GM06990 (cell line): ENCODE results near the gene ZKSCAN3.

Experiments used
- DNase-seq: peaks from one replicate; pipeline ENCODE4 v3.0.0-alpha.2; 2011; ENCODE audit not compliant: insufficient read length; ENCODE audit errors: extremely low read depth
- H3K27me3 ChIP-seq: replicated peaks from 2 replicates; pipeline ENCODE4 v1.6.0; 2011; ENCODE audit warnings: low read length; ENCODE audit not compliant: control insufficient read depth, insufficient read depth
- H3K36me3 ChIP-seq: 2 replicates; pipeline ENCODE4 v1.5.1; 2011; ENCODE audit warnings: low read length; ENCODE audit not compliant: control insufficient read depth, insufficient read depth
- H3K4me3 ChIP-seq: replicated peaks from 2 replicates; pipeline ENCODE4 v1.5.1; 2011; ENCODE audit warnings: low read depth, mild to moderate bottlenecking, control low read depth, low read length
- TF ChIP-seq, protein P1 (sequence below): IDR thresholded peaks from 2 replicates; pipeline ENCODE4 v1.5.1; 2011; ENCODE audit warnings: low read length, control low read depth, mild to moderate bottlenecking, inconsistent platforms; ENCODE audit not compliant: insufficient read depth, poor library complexity, severe bottlenecking

The ZKSCAN3 gene

DNA sequence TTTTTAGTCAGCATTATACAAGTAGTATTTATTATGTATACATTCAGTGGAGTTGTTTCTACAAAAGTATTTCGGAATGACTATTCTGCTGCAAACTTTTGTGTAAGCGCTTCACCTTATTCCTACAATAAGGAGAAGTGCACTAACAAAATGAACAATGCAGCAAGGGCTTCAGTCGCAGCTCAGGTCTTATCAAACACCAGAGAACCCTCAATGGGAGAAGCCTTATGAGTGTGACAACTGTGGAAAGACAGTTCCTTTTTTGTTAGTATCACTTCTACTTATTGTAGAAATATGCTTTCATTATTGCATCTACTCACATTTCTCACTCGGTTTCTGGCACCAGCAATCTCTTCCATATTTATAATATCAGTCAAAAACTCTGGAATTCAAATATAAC, 18.8 kb downstream of the ZKSCAN3 start:
- DNase-seq: peak; percentile 41
- no peak overlapping the region for H3K4me3 ChIP-seq
- peaks cover 5% of the 10 kb centered on the region for H3K36me3 ChIP-seq
- TF ChIP-seq, protein P1, sequence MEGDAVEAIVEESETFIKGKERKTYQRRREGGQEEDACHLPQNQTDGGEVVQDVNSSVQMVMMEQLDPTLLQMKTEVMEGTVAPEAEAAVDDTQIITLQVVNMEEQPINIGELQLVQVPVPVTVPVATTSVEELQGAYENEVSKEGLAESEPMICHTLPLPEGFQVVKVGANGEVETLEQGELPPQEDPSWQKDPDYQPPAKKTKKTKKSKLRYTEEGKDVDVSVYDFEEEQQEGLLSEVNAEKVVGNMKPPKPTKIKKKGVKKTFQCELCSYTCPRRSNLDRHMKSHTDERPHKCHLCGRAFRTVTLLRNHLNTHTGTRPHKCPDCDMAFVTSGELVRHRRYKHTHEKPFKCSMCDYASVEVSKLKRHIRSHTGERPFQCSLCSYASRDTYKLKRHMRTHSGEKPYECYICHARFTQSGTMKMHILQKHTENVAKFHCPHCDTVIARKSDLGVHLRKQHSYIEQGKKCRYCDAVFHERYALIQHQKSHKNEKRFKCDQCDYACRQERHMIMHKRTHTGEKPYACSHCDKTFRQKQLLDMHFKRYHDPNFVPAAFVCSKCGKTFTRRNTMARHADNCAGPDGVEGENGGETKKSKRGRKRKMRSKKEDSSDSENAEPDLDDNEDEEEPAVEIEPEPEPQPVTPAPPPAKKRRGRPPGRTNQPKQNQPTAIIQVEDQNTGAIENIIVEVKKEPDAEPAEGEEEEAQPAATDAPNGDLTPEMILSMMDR: no peak
- no peaks in the 10 kb centered on the region for H3K27me3 ChIP-seq

DNA sequence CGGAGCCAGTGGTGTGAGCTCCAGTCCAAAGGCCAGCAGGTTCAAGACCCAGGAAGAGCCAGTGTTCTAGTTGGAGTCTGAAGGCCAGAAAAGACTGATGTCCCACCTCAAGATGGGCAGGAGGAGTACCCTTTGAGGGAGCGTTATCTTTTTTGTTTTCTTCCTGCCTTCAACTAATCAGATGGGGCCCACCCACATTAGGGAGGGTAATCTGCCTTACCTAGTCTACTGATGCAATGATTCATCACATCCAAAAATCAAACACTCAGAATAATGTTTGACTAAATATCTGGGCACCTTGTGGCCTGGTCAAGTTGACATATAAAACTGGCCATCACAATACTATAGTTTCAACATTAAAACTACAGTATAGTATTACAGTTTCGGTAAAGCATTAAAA, 19.7 kb downstream of the ZKSCAN3 start:
- Histone ChIP-seq H3K36me3 (peaks cover 2% of the 10 kb centered on the region), H3K4me3 (no peak overlapping the region), H3K27me3 (no peaks in the 10 kb centered on the region)
- DNase-seq: no peak
- TF ChIP-seq, protein P1: no peak

DNA sequence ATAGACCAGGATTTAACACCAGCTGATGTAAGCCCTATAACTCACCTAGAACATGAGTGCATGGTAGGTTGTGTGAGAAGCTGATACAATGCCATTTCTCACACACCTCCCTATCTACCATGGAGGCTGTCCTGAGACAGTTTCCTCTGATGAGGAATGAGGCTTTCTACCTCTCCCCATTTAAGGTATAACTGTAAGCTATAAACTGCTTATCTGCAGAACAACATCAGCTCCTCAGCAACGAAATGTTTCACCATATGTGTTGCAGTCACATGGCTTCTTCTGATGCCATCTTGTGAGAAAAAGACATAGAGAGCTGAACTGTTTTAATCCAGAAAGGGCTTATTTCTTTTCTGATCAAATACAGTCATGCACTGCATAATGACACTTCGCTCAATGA, 20.7 kb downstream of the ZKSCAN3 start:
- H3K4me3 ChIP-seq: no peak overlapping the region
- TF ChIP-seq, protein P1: no peak
- peaks cover 2% of the 10 kb centered on the region for H3K36me3 ChIP-seq
- no peaks in the 10 kb centered on the region for H3K27me3 ChIP-seq
- DNase-seq: no peak

DNA sequence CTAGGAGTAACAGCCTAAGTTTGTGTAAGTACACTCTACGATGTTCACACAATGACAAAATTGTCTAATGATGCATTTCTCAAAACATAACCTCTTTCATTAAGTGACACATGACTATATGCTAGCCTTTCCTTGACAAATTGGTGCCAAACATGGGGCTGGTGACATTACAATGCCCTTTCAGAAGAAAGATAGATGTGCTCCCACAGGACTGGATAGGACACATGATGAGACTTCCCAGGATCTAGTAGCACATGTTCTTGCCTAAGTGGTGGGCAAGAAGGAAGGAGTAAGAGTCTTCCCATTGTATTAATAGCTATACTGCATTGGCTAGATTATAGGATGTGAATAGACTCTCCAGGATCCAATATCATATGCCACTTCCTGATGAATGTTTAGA, 21.5 kb downstream of the ZKSCAN3 start:
- H3K36me3 ChIP-seq: no peaks in the 10 kb centered on the region; the same call in 1 of the 2 replicates
- no peaks in the 10 kb centered on the region for H3K27me3 ChIP-seq
- no peak overlapping the region for H3K4me3 ChIP-seq
- no peak for DNase-seq
- TF ChIP-seq, protein P1: no peak

DNA sequence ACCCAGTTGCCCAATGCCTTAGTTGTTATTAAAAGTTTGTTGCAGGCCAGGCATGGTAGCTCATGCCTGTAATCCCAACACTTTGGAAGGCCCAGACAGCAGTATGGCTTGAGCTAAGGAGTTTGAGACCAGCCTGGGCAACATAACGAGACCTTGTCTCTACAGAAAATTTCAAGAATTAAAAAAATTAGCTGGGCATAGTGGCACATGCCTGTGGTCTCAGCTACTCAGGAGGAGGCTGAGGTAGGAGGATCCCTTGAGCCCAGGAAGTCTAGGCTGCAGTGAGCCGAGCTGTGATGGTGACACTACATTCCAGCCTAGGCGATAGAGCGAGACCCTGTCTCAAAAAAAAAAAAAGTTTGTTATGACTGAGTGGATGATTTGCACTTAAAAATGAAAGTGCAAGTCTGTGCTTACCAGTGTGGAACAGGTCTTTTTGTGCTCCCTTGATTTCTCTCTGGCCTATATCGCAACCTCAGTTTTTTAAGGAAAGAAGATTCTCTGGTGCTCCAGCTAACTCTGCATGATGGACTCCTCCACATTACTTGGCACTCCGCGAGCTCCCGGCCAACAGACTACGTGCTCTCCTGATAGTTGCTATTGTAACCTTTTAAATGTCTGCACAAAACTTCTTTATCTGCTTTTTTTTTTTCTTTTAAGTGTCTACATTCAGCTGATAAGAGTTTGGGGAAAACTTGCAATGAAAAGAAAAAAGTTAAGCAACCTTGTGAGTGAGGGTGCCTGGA, 22.1 kb downstream of the ZKSCAN3 start:
- H3K27me3 ChIP-seq: no peaks in the 10 kb centered on the region
- TF ChIP-seq, protein P1: no peak
- H3K36me3 ChIP-seq: no peaks in the 10 kb centered on the region
- peak; percentile 26 for DNase-seq
- no peak overlapping the region for H3K4me3 ChIP-seq
